HepG2 (cell line): Measurements from ENCODE around the gene PPP1CA. TPM values are rescaled to one million over a fixed set of nuclear protein-coding genes. Genes with fewer than 3 reads are reported as not detected.
A peak's percentile ranks its signal among the peaks of the same experiment; 100 is the strongest.

Experiments
- ATAC-seq: fragments of 200-7000 bp; cut with Tn5 transposase; 3 replicates; pipeline ENCODE4 v1.9.1; 2020; ENCODE audit warnings: mild to moderate bottlenecking, moderate library complexity
- BruUV-seq: library from RNA; stranded (reverse); fragments of 400-500 nt; replicated peaks from 2 replicates; lab custom pipeline; 2021; lab: Mats Ljungman, UMichigan
- CTCF ChIA-PET: fragments of 300-600 bp; formaldehyde crosslinking; extraction: SDS; loops from one replicate; lab custom pipeline; 2021; ENCODE audit warnings: low total read pairs, inconsistent platforms, low intra/inter-chr PET ratio; lab: Yijun Ruan, JAX
- POLR2A ChIA-PET: fragments of 350-600 bp; sonication (Branson Sonifier 250); formaldehyde crosslinking; loops from one replicate; lab custom pipeline; 2020; ENCODE audit warnings: antibody characterized with exemption, inconsistent platforms; lab: Yijun Ruan, JAX
- DNase-seq: peaks from one replicate; pipeline ENCODE4 v3.0.0-alpha.2; 2015; ENCODE audit warnings: low spot score
- FAIRE-seq: peaks from 3 replicates; lab custom pipeline; 2011; peaks lifted over from hg19 to GRCh38; lab: Jason Lieb, UNC
- H2AFZ ChIP-seq: one replicate; pipeline ENCODE4 v1.6.1; 2011; ENCODE audit warnings: low read length, inconsistent platforms
- H3K27ac ChIP-seq: fragments of 300-600 bp; 3 replicates; pipeline ENCODE4 v1.8.0; 2011; ENCODE audit warnings: mixed run types, mild to moderate bottlenecking, mixed read lengths, low read length, inconsistent platforms; ENCODE audit not compliant: insufficient read depth; ENCODE audit errors: extremely low read length
- H3K27me3 ChIP-seq, 2 experiments: fragments of 200-600 bp in 1 of 2; 2 replicates in 1 of 2; 3 replicates in 1 of 2; pipeline versions ENCODE4 v1.6.0 to v1.8.0; 2011; ENCODE audit warnings: low read length in 2 of 2, mild to moderate bottlenecking in 2 of 2, moderate library complexity in 2 of 2, inconsistent platforms in 1 of 2; ENCODE audit not compliant: insufficient read depth in 2 of 2, control insufficient read depth in 1 of 2
- H3K36me3 ChIP-seq, 2 experiments: fragments of 200-600 bp in 1 of 2; replicated peaks in 1 of 2; 2 replicates in 1 of 2; 3 replicates in 1 of 2; pipeline versions ENCODE4 v1.5.1 to v1.8.0; 2011; ENCODE audit warnings: low read length in 2 of 2, inconsistent platforms in 1 of 2; ENCODE audit not compliant: insufficient read depth in 2 of 2, control insufficient read depth in 1 of 2
- H3K4me1 ChIP-seq: 2 replicates; pipeline ENCODE4 v1.5.1; 2012; ENCODE audit warnings: low read length, inconsistent platforms; ENCODE audit not compliant: insufficient read depth
- H3K4me2 ChIP-seq: 2 replicates; pipeline ENCODE4 v1.6.0; 2011; ENCODE audit warnings: low read depth, low read length, inconsistent platforms
- H3K4me3 ChIP-seq, 3 experiments: fragments of 200-600 bp in 1 of 3; sonication (generic), shearing (Covaris generic) in 1 of 3; replicated peaks in 1 of 3; 2 replicates each; pipeline ENCODE4 v1.5.1; 2011 to 2016; ENCODE audit warnings: low read length in 3 of 3, inconsistent platforms in 2 of 3, low read depth in 2 of 3, mild to moderate bottlenecking in 2 of 3, control low read depth in 1 of 3, mixed read lengths in 1 of 3; ENCODE audit not compliant: insufficient read depth in 1 of 3
- H3K79me2 ChIP-seq: one replicate; pipeline ENCODE4 v1.6.1; 2011; ENCODE audit warnings: low read length, inconsistent platforms; ENCODE audit not compliant: insufficient read depth
- H3K9ac ChIP-seq: 2 replicates; pipeline ENCODE4 v1.6.0; 2011; ENCODE audit warnings: mild to moderate bottlenecking, low read depth, low read length, inconsistent platforms; ENCODE audit not compliant: insufficient read depth
- H3K9me3 ChIP-seq: 2 replicates; pipeline ENCODE4 v1.5.1; 2012; ENCODE audit warnings: mild to moderate bottlenecking, low read length
- H4K20me1 ChIP-seq: 2 replicates; pipeline ENCODE4 v1.6.0; 2011; ENCODE audit warnings: inconsistent platforms, mild to moderate bottlenecking, low read length, moderate library complexity; ENCODE audit not compliant: insufficient read depth
- ARID3A ChIP-seq: IDR thresholded peaks from 2 replicates; pipeline ENCODE4 v1.6.1; 2012; ENCODE audit warnings: low read depth, low read length, improper control_type of control experiment
- BORCS8-MEF2B ChIP-seq: sonication (generic); formaldehyde crosslinking; IDR thresholded peaks from 2 replicates; pipeline ENCODE4 v1.8.0; 2022; ENCODE audit warnings: mild to moderate bottlenecking, missing genetic modification reagents
- FOSL2 ChIP-seq: sonication (generic); formaldehyde crosslinking; IDR thresholded peaks from 2 replicates; pipeline ENCODE4 v1.4.0; 2020; ENCODE audit warnings: missing genetic modification reagents
- ZNF331 ChIP-seq: sonication (generic); formaldehyde crosslinking; IDR thresholded peaks from 2 replicates; pipeline ENCODE4 v1.4.0; 2020; ENCODE audit warnings: missing genetic modification reagents
- WGBS: methylation state at CpG from one replicate; pipeline ENCODE4 v1.1.6; 2017; ENCODE audit warnings: low lambda C conversion rate; 5-methylcytosine and 5-hydroxymethylcytosine counted together
- in situ Hi-C: cut with HindIII; loops from 2 replicates; pipeline ENCODE4 v1.10.0; 2017; ENCODE audit warnings: low pct_unique_long_range_greater_than_20kb; ENCODE audit not compliant: extremely low pct_ligation_motif_present
- intact Hi-C: fragments of 100-400 bp; cut with micrococcal nuclease; formaldehyde crosslinking; loops from one replicate; pipeline ENCODE4 v1.10.0; 2022; ENCODE audit not compliant: unreplicated experiment
- polyA plus RNA-seq, 8 experiments: library from polyadenylated mRNA; depleted of rRNA in 3 of 8; stranded (reverse) in 7 of 8; unstranded in 1 of 8; fragments of >200 nt; fragmentation: Illumina TruSeq in 4 of 8; extraction: Trizol in 4 of 8; gene quantifications; 2 replicates each; pipeline versions ENCODE4 v1.2.1 to v1.2.3, GENCODE V29; 2011 to 2016; ENCODE audit warnings: low read depth in 4 of 8, missing spikeins in 1 of 8, mixed read lengths in 1 of 8; ENCODE audit not compliant: insufficient read depth in 1 of 8
- total RNA-seq, 5 experiments: library from RNA; depleted of rRNA; stranded (reverse); fragments of >200 nt; fragmentation: Illumina TruSeq; extraction: Trizol; gene quantifications; 2 replicates each; pipeline ENCODE4 v1.2.3, GENCODE V29; 2016; ENCODE audit warnings: low read depth in 1 of 5

PPP1CA gene
- total and polyA plus RNA-seq, 2 of the 13 experiments (the other 11 are each of a cell fraction or from before 2014, with no cell fraction given) = 149 to 170 TPM

- in situ Hi-C loops = no loop called here
- no peak overlapping the region for H3K4me3 ChIP-seq
- no TSS peak for BruUV-seq
These were observed 24.5 kb downstream of the PPP1CA start for GRCh38 chr11:67376873-67377808.

More at GRCh38 chr11:67376873-67377808, 24.5 kb downstream of the PPP1CA start:
- intact Hi-C loops = no loop called here
- DNase-seq (no peak), ATAC-seq (no peak), FAIRE-seq (no peak)
- H3K36me3 ChIP-seq = no peaks in the 10 kb centered on the region
- no peak overlapping the region for H3K4me2 ChIP-seq
- H4K20me1 ChIP-seq = no peaks in the 10 kb centered on the region
- H3K4me1 ChIP-seq = peaks cover 39% of the 10 kb centered on the region
- no peaks in the 10 kb centered on the region for H3K9me3 ChIP-seq
- no peaks in the 10 kb centered on the region for H3K79me2 ChIP-seq
- POLR2A ChIA-PET = interaction anchor here (18.5 kb wide), 1 partner anchor 24 kb away, joined by 365 read pairs; the partner anchor contains the start of gene POLD4
- H2AFZ ChIP-seq = no peak overlapping the region
- peaks cover 3 to 25% of the 10 kb centered on the region in 2 experiments; a peak in 3 of 5 replicates for H3K27me3 ChIP-seq
- H3K9ac ChIP-seq = no peak overlapping the region
- TF ChIP-seq FOSL2 (0 out of 2 replicates have a peak, but pooled peaks have one; percentile 6), ZNF331 (no peak), BORCS8-MEF2B (no peak), ARID3A (no peak)
- CTCF ChIA-PET = no interaction called here
- H3K27ac ChIP-seq = no peak overlapping the region
- 68% methylated on average over 3 of the region's 6 CpGs for WGBS
